ENCODE results near the gene RNASE12. TPM values are rescaled to one million over a fixed set of nuclear protein-coding genes. Genes with fewer than 3 reads are reported as not detected.
A peak's percentile ranks its signal among the peaks of the same experiment; 100 is the strongest.

The RNASE12 gene
- total and polyA plus RNA-seq, 9 of the 15 experiments (the other 6 are each of a cell fraction or from before 2014, with no cell fraction given) = 0.24 TPM; not detected in 8

DNA sequence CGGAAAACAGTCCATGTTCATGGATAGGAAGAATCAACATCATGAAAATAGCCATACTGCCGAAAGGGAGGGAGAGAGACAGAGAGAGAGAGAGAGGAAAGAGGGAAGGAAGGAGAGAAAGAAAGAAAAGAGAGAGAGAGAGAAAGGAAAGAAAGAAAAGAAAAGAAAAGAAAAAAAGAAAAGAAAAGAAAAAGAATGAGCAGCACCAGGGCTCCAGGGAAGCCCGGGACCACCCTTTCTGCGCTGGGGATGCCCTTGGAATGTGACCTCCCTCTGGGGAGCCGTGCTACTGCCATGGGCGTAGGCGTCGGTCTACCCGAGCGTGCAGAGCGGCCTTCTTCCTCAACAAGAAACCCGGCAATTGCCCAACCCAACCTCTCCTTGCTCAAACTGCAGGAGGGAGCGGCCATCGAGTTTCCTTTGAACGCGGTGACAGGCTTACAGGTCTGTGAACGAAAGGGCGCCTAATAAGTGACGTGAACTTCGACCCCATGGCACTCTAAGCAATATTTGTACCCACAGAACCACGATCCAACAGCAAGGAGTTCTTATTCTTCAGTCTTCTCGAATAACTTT lies 33.4 kb upstream of the RNASE12 start:
- Histone ChIP-seq H3K4me3 (peak overlapping the region; percentile 42), H3K27me3 (ENCODE audit: control insufficient read depth in 2 of 2, insufficient read depth in 2 of 2, low read length in 2 of 2) (peaks cover 4 to 5% of the 10 kb centered on the region in 2 experiments; a peak in 2 of 5 replicates), H3K4me1 (replicated peaks in 1 of 2; ENCODE audit: control insufficient read depth in 2 of 2, insufficient read depth in 2 of 2, low read length in 2 of 2) (peaks cover 8 to 14% of the 10 kb centered on the region in 2 experiments; a peak in 3 of 5 replicates), H3K79me2 (ENCODE audit: control insufficient read depth, insufficient read depth, low read length) (no peaks in the 10 kb centered on the region), H3K9me1 (ENCODE audit: control insufficient read depth, insufficient read depth, low read length) (no peaks in the 10 kb centered on the region), H2AFZ (ENCODE audit: low read depth, low read length) (peak overlapping the region; percentile 86), H3K9ac (ENCODE audit: insufficient read depth in 1 of 2, low read depth in 2 of 2, low read length in 2 of 2) (peak overlapping the region; percentile 68 to 86), H3K36me3 (ENCODE audit: control insufficient read depth, insufficient read depth, low read length) (no peaks in the 10 kb centered on the region), H3K4me2 (ENCODE audit: insufficient read depth, low read length) (peak overlapping the region; percentile 79), H3K9me3 (replicated peaks; ENCODE audit: control insufficient read depth, insufficient read depth, low read depth, low read length) (no peaks in the 10 kb centered on the region), H3K27ac (ENCODE audit: extremely low read depth, low read depth, low read length) (peak overlapping the region; percentile 52; the same call in 2 of the 3 replicates), H4K20me1 (replicated peaks; ENCODE audit: control insufficient read depth, insufficient read depth, low read length) (0 out of 2 replicates have a peak, but pooled peaks cover 9% of the 10 kb centered on the region)
- ChIA-PET CTCF (ENCODE audit: low intra/inter-chr PET ratio) (no interaction called here), POLR2A (no interaction called here)
- in situ Hi-C loops (cut with MboI) = no loop called here
- peak; percentile 83 for FAIRE-seq
- DNase-seq (ENCODE audit: extremely low read depth in 1 of 4, low spot score in 3 of 4) = peak; percentile 18 to 76 (median 40)
- no TSS peak for BruUV-seq (replicated peaks)
- intact Hi-C loops (cut with micrococcal nuclease) = loop anchor here (1.0 kb wide), 2 partner anchors 9 to 11 kb away; no protein-coding TSS in a partner anchor
- peak; percentile 75 for ATAC-seq
- WGBS (ENCODE audit: insufficient coverage, low coverage, missing lambda C conversion rate) = under 1% methylated on average over 15 of the region's 22 CpGs
- TF ChIP-seq TCF15 (CRISPR knock-in tag; IDR thresholded peaks at IDR 0.05) (no peak), ZBTB40 (IDR thresholded peaks at IDR 0.05) (peak; percentile 32; the same call in 1 of the 2 replicates), ZBTB40 (CRISPR knock-in tag; IDR thresholded peaks at IDR 0.05) (no peak), E2F5 (CRISPR knock-in tag; IDR thresholded peaks at IDR 0.05) (no peak), ZNF395 (CRISPR knock-in tag; IDR thresholded peaks at IDR 0.05) (0 out of 2 replicates have a peak, but pooled peaks have one; percentile 49), BRCA1 (IDR thresholded peaks at IDR 0.05) (no peak), BRCA1 (CRISPR knock-in tag; IDR thresholded peaks at IDR 0.05) (no peak), GATAD2A (IDR thresholded peaks at IDR 0.05) (peak; percentile 35; the same call in 1 of the 2 replicates), CCNT2 (IDR thresholded peaks at IDR 0.05; ENCODE audit: borderline replicate concordance, extremely low read depth, insufficient read length, low read depth, low read length) (no peak), KLF6 (CRISPR knock-in tag; IDR thresholded peaks at IDR 0.05; ENCODE audit: borderline replicate concordance) (no peak)

All from K562 (cell line).